Uterus (tissue), 2 donors: Measurements from ENCODE around the gene GUCY1A1.

Experiments used
- POLR2A ChIP-seq, 2 donors: fragments of 450-650 bp; IDR thresholded peaks; one replicate each; pipeline ENCODE4 v1.6.1; 2016; ENCODE audit warnings: antibody characterized with exemption in 2 of 2, mild to moderate bottlenecking in 1 of 2, moderate library complexity in 1 of 2
- TF ChIP-seq, protein P1 (sequence below), 4 experiments: fragments of 200-600 bp in 2 of 4; fragments of 450-650 bp in 2 of 4; sonication (generic) in 2 of 4; IDR thresholded peaks; one replicate each; pipeline ENCODE4 v1.5.1; 2016 to 2019; ENCODE audit warnings: antibody characterized with exemption in 4 of 4, mild to moderate bottlenecking in 2 of 4, moderate library complexity in 1 of 4

DNA sequence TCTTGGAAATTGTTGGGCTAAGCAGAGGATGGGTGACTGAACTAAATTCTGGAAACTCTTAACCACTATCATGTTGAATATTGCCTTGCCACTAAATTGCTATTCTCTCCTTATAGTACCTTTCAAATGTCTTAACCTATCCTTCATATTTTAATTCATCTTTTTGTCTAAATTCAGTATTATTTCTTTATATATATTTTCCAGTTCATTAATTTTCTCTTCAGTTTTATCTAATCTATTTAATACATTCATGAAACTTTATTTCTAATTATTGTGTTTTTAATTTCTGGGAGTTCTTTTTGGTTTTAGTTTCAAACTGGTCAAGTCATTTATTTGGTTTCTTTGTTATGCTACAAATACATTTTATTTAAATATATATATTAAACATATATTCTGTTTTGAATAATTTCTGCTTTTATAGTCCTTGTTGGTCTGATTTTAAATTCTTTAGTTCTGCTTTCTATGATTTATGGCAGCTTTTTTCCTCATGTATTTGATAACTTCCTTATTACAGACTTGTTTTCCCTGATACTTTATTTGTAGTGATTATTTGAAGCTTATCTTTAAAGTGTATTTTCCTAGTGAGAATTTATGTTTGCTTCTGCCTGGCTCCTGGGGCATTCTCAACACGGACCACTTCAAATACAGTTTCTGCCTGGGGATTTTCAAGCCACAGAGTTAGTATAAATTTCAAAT is 8.5 kb upstream of the GUCY1A1 start:
- TF ChIP-seq, protein P1, sequence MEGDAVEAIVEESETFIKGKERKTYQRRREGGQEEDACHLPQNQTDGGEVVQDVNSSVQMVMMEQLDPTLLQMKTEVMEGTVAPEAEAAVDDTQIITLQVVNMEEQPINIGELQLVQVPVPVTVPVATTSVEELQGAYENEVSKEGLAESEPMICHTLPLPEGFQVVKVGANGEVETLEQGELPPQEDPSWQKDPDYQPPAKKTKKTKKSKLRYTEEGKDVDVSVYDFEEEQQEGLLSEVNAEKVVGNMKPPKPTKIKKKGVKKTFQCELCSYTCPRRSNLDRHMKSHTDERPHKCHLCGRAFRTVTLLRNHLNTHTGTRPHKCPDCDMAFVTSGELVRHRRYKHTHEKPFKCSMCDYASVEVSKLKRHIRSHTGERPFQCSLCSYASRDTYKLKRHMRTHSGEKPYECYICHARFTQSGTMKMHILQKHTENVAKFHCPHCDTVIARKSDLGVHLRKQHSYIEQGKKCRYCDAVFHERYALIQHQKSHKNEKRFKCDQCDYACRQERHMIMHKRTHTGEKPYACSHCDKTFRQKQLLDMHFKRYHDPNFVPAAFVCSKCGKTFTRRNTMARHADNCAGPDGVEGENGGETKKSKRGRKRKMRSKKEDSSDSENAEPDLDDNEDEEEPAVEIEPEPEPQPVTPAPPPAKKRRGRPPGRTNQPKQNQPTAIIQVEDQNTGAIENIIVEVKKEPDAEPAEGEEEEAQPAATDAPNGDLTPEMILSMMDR (IDR thresholded peaks at IDR 0.05), result no peak
- TF ChIP-seq POLR2A (IDR thresholded peaks at IDR 0.05), result no peak
